Panc1 (cell line): ENCODE results near the gene TK2. TPM values are rescaled to one million over a fixed set of nuclear protein-coding genes. Genes with fewer than 3 reads are reported as not detected.
"Not testable (repeated sequence)": the region's sequence is repeated elsewhere in the genome, so short reads cannot be mapped to it uniquely, and the experiment has no call there.

Experiments
- ATAC-seq: fragments of 200-7000 bp; cut with Tn5 transposase; 2 replicates; pipeline ENCODE4 v1.9.1; 2020; ENCODE audit warnings: mild to moderate bottlenecking, moderate library complexity
- BruUV-seq: library from RNA; stranded (reverse); fragments of 400-500 nt; replicated peaks from 2 replicates; lab custom pipeline; 2021; lab: Mats Ljungman, UMichigan
- CTCF ChIA-PET: fragments of 300-600 bp; sonication (Branson Sonifier 250); formaldehyde crosslinking; loops from one replicate; lab custom pipeline; 2022; ENCODE audit warnings: antibody characterized with exemption; lab: Charles Lee
- POLR2A ChIA-PET: fragments of 300-600 bp; sonication (Branson Sonifier 250); formaldehyde crosslinking; loops from one replicate; lab custom pipeline; 2022; ENCODE audit warnings: antibody characterized with exemption; lab: Charles Lee
- DNase-seq: peaks from one replicate; pipeline ENCODE4 v3.0.0-alpha.2; 2010; ENCODE audit warnings: low read depth, low spot score
- H3K27ac ChIP-seq: 2 replicates; pipeline ENCODE4 v1.5.1; 2011; ENCODE audit warnings: mild to moderate bottlenecking, low read length, inconsistent platforms
- H3K27me3 ChIP-seq: fragments of 200-500 bp; sonication (Bioruptor generic); 2 replicates; pipeline ENCODE4 v1.6.0; 2014; ENCODE audit warnings: low read length, inconsistent platforms; ENCODE audit not compliant: control insufficient read depth, insufficient read depth
- H3K36me3 ChIP-seq: fragments of 200-500 bp; sonication (Bioruptor generic); 2 replicates; pipeline ENCODE4 v1.5.1; 2014; ENCODE audit warnings: inconsistent platforms, mild to moderate bottlenecking, low read length, moderate library complexity; ENCODE audit not compliant: control insufficient read depth, insufficient read depth
- H3K4me1 ChIP-seq: 2 replicates; pipeline ENCODE4 v1.5.1; 2011; ENCODE audit warnings: inconsistent platforms, mild to moderate bottlenecking, low read length, moderate library complexity; ENCODE audit not compliant: control insufficient read depth, insufficient read depth
- H3K4me3 ChIP-seq, 2 experiments: 2 replicates each; pipeline ENCODE4 v1.5.1; 2011 to 2012; ENCODE audit warnings: low read depth in 2 of 2, low read length in 2 of 2, mild to moderate bottlenecking in 2 of 2, inconsistent platforms in 1 of 2, moderate library complexity in 1 of 2
- H3K9me3 ChIP-seq: fragments of 200-500 bp; sonication (Bioruptor generic); 2 replicates; pipeline ENCODE4 v1.5.1; 2014; ENCODE audit warnings: low read depth, mild to moderate bottlenecking, inconsistent platforms, low read length, moderate library complexity; ENCODE audit not compliant: control insufficient read depth, insufficient read depth
- CTCF ChIP-seq: fragments of 450-650 bp; IDR thresholded peaks from 2 replicates; pipeline ENCODE4 v1.5.1; 2017; ENCODE audit warnings: mild to moderate bottlenecking
- POLR2AphosphoS5 ChIP-seq: IDR thresholded peaks from 2 replicates; pipeline ENCODE4 v1.6.1; 2012; ENCODE audit warnings: mild to moderate bottlenecking, low read depth, low read length, moderate library complexity
- REST ChIP-seq, 2 experiments: IDR thresholded peaks; 2 replicates each; pipeline ENCODE4 v1.6.1; 2011 to 2012; ENCODE audit warnings: low read depth in 2 of 2, control low read depth in 1 of 2, low read length in 1 of 2, mild to moderate bottlenecking in 1 of 2, moderate library complexity in 1 of 2; ENCODE audit not compliant: insufficient read depth in 1 of 2
- SIN3A ChIP-seq: IDR thresholded peaks from 2 replicates; pipeline ENCODE4 v1.6.1; 2012; ENCODE audit warnings: low read depth, mild to moderate bottlenecking, low read length, moderate library complexity, borderline replicate concordance; ENCODE audit not compliant: insufficient read depth
- TCF7L2 ChIP-seq: IDR thresholded peaks from 2 replicates; pipeline ENCODE4 v1.6.1; 2011; ENCODE audit warnings: mild to moderate bottlenecking, low read depth, low read length, inconsistent platforms
- in situ Hi-C: cut with HindIII; loops from 2 replicates; pipeline ENCODE4 v1.10.0; 2016; ENCODE audit warnings: low sequenced_read_pairs, low pct_unique_long_range_greater_than_20kb
- intact Hi-C: fragments of 100-400 bp; cut with micrococcal nuclease; formaldehyde crosslinking; loops from one replicate; pipeline ENCODE4 v1.10.0; 2022; ENCODE audit not compliant: unreplicated experiment
- total RNA-seq: library from RNA; stranded (reverse); gene quantifications from one replicate; pipeline ENCODE4 v1.2.1, GENCODE V29; 2021; ENCODE audit not compliant: unreplicated experiment

The TK2 gene
- total RNA-seq, 1 experiment from 2014 or later, result 17.1 TPM

GRCh38 chr16:66497921-66498320 is 52.0 kb downstream of the TK2 start:
- H3K27ac ChIP-seq, in situ Hi-C loops, CTCF ChIA-PET, BruUV-seq, intact Hi-C loops, DNase-seq, H3K36me3 ChIP-seq, H3K27me3 ChIP-seq, ATAC-seq, POLR2A ChIA-PET, H3K4me1 ChIP-seq, H3K4me3 ChIP-seq, H3K9me3 ChIP-seq: not testable (repeated sequence)

- intact Hi-C loops, H3K4me1 ChIP-seq, BruUV-seq, H3K36me3 ChIP-seq, CTCF ChIA-PET, H3K27me3 ChIP-seq, H3K4me3 ChIP-seq, H3K9me3 ChIP-seq, POLR2A ChIA-PET, in situ Hi-C loops, DNase-seq, H3K27ac ChIP-seq, ATAC-seq: not testable (repeated sequence)
Observed at GRCh38 chr16:66496226-66496625, 53.7 kb downstream of the TK2 start.

- ATAC-seq (no peak), DNase-seq (no peak)
- Histone ChIP-seq H3K9me3 (no peaks in the 10 kb centered on the region), H3K36me3 (no peaks in the 10 kb centered on the region), H3K4me3 (no peak overlapping the region), H3K4me1 (no peaks in the 10 kb centered on the region), H3K27me3 (no peaks in the 10 kb centered on the region), H3K27ac (no peak overlapping the region)
- TF ChIP-seq POLR2AphosphoS5, result no peak
- TF ChIP-seq CTCF, result no peak
- no peak for TF ChIP-seq REST (IDR thresholded peaks at IDR 0.05; ENCODE audit: insufficient read depth in 1 of 2, low read depth in 2 of 2, low read length in 1 of 2)
- TF ChIP-seq SIN3A, result no peak
- TF ChIP-seq TCF7L2, result no peak
- intact Hi-C loops, result no loop called here
- no TSS peak for BruUV-seq
- in situ Hi-C loops, result no loop called here
- ChIA-PET CTCF (no interaction called here), POLR2A (no interaction called here)
Observed at GRCh38 chr16:66495440-66495839, 54.5 kb downstream of the TK2 start.
